ENCODE data around the gene ZSCAN2.
A peak's percentile ranks its signal among the peaks of the same experiment; 100 is the strongest.
"Not testable (repeated sequence)": the region's sequence is repeated elsewhere in the genome, so short reads cannot be mapped to it uniquely, and the experiment has no call there.

ZSCAN2 gene

DNA sequence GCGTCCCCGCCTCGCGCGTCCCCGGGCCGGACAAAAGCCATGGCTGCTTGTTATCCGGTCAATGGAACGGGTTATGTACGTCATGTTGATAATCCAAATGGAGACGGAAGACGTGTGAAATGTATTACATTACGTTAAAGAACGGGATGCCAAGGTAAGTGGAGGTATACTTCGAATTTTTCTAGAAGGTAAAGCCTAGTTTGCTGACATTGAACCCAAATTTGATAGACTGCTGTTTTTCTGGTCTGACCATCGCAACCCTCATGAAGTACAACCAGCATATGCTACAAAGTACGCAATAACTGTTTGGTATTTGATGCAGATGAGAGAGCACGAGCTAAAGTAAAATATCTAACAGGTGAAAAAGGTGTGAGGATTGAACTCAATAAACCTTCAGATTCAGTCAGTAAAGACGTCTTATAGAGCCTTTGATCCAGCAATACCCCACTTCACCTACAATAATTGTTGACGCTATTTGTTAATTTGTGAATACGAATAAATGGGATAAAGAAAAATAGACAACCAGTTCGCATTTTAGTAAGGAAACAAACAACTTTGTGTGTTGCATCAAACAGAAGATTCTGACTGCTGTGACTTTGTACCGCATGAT lies 33.5 kb downstream of the ZSCAN2 start:
- DNase-seq (ENCODE audit: extremely low read depth in 1 of 2, low read depth in 1 of 2): no peak

DNA sequence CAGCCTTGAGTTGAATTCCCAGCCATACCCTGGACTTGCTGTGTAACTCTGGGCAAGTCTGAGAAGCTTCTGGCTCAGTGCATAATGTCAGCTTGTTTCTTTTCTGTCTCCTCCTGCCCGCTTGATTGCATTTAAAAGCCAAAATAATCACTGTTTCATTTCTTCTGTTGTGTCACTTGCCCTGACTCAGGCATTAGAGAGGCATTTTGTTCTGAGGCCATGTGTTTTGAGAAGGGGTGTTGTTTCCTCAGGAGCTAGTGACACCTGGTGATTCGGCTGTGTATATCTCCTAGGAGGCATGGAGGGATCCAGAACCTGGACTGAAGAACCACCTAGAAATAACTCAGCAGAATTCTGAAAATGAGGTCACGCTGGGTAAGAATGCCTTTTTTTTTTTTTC lies 37.3 kb downstream of the ZSCAN2 start:
- DNase-seq (ENCODE audit: extremely low read depth in 1 of 2, low read depth in 1 of 2): no peak

DNA sequence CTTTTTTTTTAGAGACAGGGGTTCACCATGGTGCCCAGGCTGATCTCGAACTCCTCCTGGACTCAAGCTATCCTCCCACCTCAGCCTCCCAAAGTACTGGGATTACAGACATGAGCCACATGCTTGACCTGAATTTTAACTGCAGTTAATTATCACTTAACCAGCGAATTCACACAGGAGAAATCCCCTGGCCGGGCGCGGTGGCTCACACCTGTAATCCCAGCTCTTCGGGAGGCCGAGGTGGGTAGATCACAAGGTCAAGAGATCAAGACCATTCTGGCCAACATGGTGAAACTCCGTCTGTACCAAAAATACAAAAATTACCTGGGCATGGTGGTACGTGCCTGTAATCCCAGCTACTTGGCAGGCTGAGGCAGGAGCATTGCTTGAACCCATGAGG lies 41.1 kb downstream of the ZSCAN2 start:
- not testable (repeated sequence) for DNase-seq (ENCODE audit: extremely low read depth in 1 of 2, low read depth in 1 of 2)

DNA sequence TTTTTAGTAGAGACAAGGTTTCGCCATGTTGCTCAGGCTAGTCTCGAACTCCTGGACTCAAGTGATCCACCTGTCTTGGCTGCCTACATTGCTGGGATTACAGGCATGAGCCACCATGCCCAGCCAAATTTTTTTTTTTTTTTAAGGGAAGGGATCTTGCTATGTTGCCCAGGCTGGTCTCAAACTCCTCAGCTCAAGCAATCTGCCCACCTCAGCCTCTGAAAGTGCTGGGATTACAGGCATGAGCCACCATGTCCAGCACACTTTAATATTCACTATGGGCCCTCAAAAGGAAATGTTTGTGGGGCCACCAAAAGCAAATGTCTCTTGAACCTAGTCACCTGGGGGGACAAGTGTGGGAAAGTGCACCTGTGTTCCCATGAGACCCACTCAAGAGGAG lies 41.8 kb downstream of the ZSCAN2 start:
- not testable (repeated sequence) for DNase-seq (ENCODE audit: extremely low read depth in 1 of 2, low read depth in 1 of 2)

DNA sequence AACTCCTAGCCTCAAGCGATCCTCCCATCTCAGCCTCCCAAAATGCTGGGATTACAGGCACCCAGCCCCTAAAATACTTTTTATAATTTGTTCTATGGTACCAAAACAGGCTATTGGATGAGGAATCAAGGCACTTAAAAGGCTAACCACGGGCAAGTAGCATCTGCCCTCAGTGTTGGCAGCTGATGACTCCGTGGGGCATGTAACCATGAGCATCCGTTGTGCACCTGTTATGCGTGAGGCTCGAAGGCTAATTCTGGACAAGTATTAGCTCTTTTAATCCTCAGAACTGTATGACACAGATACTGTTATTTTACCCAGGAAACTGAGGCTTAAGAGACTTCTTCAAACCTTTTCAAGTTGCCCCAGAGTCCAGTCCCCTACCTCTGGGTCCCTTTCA lies 43.0 kb downstream of the ZSCAN2 start:
- no peak for DNase-seq (ENCODE audit: extremely low read depth in 1 of 2, low read depth in 1 of 2)

DNA sequence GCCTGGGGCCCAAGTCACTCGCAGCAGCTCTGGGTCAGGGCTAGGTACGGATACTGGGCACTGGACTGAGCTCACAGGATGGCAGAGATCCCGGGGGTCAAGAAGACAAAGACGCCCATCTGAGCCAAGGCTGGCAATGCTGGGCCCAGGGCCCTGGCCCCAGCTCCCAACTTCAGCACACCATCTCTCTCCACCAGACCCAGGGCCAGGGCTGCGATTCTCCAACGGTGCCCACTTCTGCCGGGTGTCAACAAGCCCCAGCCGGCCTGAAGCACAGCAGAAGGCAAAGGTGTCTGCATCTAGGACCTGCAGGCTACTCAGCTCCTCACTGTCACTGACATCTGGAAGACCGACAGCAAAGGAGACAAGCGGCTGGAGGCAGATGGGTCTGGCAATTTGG lies 44.7 kb downstream of the ZSCAN2 start:
- DNase-seq (ENCODE audit: extremely low read depth in 1 of 2, low read depth in 1 of 2): no peak

DNA sequence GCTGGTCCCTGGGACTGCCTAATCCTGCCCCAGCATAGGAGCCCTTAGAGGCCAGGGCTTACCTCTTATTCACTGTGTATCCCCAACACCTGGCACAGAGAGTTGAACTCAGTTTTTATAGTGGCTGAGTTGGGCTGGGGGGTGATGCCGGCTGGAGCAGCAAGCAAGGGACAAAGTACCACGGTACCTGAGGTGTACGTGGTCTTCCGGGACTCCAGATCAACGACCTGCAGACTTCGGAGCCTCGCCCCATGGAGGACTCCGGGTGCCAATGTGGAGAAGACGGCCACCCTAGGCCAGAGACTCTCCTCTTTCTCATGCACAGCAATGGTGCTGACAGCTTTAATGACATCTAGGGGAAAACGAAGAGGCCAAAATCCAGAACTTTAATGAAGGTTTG lies 45.2 kb downstream of the ZSCAN2 start:
- no peak for DNase-seq (ENCODE audit: extremely low read depth in 1 of 2, low read depth in 1 of 2)

DNA sequence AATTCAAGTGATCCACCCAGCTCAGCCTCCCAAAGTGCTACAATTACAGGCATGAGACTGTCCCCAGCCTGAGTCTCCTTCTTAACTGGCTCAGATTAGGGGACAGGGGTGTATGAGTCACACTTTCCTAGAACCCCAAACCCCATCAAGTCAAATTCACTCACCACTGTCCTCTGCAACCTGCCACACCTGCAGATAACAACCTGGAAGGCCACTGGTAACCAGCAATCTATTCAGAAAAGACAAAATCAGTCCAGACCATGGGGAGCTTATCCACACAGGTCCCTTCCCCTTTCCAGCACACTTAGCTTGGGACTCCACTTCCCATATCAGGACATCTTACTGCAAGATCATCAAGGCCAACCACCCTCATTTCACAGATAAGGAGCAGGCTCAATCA lies 46.9 kb downstream of the ZSCAN2 start:
- no peak for DNase-seq (ENCODE audit: extremely low read depth in 1 of 2, low read depth in 1 of 2)

DNA sequence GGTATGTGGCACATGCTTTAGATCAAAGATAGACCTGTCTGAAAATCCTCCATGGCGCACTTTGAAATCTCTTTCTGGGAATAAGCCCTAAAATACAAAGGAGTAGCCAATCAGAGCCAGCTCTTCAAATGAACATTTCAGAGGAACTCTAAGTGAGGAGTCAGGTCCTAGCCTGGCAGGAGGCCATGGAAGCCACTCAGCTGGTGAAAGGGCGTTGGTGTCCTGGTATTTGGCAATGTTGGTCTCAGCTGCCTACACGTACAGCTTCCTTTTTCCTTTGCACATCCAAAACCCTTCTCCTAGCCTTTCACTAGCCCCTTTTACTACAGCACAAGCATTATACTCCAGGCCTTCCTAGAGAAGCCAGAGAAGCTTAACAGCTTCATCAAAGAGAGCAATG lies 47.7 kb downstream of the ZSCAN2 start:
- DNase-seq (ENCODE audit: extremely low read depth in 1 of 2, low read depth in 1 of 2): no peak

DNA sequence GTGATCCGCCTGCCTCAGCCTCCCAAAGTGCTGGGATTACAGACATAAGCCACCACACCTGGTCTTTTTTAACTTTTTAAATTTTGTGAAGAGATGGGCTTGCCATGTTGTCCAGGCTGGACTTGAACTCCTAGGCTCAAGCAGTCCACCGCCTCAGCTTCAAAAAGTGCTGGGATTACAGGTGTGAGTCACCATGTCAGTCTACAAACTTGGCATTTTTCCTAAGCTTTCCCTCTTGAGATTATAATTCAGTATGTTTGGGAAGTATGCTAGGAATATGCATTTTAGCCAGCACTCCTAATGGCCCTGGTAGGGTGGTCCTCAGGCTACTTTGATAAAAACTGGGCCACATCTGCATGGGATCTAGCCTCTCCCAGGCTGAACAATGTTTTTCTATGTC lies 48.9 kb downstream of the ZSCAN2 start:
- no peak for DNase-seq (ENCODE audit: extremely low read depth in 1 of 2, low read depth in 1 of 2)

DNA sequence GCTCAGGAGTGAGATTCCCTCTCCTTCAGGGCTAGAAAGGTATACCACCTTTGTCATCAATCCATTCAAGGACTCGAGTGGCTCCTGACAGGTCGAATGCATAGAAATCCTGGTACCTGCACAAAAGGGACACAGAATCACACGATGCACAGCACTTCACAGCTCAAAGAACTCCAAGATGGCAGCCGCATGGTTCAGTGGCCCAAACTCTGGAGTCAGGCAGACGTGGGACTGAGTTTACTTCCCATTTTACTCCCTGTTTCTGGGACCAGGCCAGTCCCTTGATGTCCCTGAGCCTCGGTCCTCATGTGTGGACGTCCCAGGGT lies 52.7 kb downstream of the ZSCAN2 start:
- no peak for DNase-seq (ENCODE audit: extremely low read depth in 1 of 2, low read depth in 1 of 2)

DNA sequence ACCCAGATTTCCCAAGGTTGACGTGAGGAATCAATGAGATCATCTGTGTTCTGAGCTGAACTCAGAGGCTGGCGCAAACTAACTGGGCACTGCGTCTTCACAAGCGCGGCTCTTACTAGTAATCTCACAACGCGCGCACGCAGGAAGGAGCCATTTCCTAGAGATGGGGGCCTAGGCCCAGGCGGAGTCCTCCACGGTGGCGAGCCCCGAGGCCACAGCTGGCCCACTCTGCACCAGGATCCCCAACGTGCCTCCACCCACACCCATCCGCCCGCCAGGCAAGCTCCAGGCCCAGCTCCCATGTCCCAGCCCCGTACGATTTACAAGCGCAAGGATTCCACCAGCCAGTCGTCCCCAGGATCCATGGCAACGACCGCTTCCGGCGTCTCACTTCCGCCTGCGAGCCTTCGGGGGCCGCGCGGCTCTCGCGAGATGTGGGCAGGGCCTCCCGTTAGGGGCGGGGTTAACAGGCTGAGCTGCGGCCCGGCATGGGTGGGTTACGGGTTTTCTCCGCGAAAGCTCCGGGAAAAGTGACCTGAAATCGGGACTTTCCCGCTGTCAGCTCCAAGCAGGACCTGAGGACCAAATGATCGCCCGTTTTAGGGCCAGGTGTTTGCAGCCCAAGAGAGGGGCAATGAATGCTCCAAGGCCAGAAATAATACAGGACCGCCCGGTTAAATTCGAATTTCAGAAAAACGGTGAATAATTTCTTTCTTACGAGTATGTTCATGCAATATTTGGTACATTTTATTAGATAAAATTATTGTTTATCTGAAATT lies 53.3 kb downstream of the ZSCAN2 start, which contains the start of gene WDR73:
WDR73 (minus strand) TSS at position 374 of the 779 bp plus-strand sequence; CDS start at position 365, 9 bp downstream.
- DNase-seq (ENCODE audit: extremely low read depth in 1 of 2, low read depth in 1 of 2): peak; percentile 92 to 94

DNA sequence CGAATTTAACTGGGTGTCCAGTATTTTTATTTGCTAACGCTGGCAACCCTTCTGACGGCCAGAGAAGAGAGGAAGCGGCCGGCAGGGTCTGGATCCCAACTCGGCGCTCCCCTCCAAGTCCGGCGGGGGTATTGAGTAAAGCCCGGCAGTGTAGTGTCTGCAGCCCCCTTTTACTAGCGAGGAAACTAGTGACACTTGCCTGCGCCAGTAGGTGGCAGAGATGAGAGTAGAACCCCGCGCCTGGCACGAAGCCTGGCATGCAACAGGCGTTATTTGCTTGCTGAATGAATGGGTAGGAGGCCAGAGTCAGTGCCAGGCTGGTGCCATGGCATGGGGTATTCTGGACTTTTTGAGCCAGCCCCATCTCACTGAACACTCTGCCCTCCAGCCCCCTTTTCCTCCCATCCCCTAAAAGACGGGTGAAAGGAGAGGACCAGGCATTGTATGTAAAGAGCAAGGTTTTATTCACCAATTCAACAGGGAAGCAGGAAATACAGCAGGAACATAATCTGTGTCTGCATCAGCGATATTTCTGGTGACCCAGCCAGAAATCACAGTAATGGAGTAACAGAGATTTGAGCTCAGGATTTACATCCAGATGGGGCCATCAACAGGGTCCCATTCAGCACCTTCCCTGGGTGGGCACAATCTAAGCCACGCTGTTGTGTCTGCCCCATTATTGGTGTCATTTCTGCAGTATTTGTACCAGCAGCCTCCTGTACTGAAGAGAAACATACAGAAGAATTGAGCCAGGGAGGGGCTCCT lies 54.1 kb downstream of the ZSCAN2 start:
- DNase-seq (ENCODE audit: extremely low read depth in 1 of 2, low read depth in 1 of 2): peak; percentile 40 to 66

DNA sequence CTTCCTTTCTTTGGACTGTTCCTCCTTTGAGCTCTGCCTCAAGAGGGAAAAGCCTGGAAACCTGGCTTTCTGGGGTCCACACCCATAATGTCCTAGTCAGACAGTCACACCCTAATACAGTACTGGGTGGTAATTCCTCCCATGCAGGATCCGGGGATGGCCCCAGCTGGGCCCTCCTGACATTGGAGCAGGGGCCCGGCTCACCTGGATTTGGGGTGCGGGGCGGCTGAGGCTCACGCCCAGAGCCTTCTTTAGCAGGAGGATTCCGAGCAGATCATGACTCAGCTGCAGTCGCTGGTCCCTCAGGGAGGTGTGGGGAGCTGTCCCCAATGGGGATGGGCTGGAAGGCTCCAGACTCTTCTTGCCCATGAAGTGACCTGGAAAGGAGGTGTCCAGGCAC lies 56.2 kb downstream of the ZSCAN2 start:
- DNase-seq (ENCODE audit: extremely low read depth in 1 of 2, low read depth in 1 of 2): no peak

DNA sequence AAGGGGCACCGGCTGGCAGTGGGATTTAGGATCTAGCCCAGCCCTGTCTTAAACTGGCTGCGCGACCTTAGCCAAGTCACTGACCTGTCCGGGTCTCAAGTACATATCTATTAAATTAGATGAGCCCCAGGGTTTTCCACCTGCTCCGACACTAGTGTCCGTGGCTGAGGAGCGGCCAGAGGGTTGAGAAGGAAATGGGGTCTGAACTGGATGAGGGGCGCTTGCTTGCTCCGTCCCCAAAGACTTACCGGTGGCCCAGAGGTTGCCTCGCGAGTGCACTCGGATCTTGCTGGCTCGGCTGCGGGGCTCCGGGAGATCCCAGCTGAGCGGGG lies 56.9 kb downstream of the ZSCAN2 start:
- DNase-seq (ENCODE audit: extremely low read depth in 1 of 2, low read depth in 1 of 2): no peak

DNA sequence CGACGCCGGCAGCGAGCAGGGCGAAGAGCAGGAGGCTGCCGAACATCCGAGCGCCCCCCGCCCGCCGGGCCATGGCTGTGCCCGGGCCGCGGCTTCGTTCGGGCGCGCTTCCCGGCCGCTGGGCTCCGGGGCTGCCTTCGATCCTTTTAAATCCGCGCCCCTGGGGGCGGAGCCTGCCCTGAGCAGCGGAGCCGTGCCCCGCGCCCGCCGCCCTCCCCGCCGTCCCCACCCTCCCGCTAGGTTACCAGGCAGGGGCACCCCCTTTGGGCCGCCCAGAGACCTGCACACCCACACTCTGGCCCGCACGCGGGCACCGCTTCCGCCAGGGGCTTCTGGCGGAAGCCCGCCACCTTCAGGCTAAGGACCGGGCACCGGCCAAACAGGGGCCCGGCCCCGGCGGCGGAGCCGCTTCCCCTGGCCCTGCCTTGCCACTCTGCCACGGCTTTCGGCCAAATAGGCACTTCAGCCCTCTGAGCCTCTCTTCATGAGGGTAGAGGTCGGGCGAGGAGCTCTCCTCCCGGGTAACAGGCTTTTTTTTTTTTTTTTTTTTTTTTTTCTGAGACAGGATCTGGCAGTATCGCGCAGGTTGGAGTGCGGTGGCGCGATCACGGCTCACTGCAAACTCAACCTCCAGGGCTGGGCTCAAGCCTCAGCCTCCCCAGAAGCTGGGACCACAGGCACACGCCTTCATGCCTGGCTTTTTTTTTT lies 57.4 kb downstream of the ZSCAN2 start, which contains the start of gene NMB:
NMB (minus strand) TSS at position 120 of the 708 bp plus-strand sequence; CDS start at position 73, 47 bp downstream.
- peak; percentile 71 to 72 for DNase-seq (ENCODE audit: extremely low read depth in 1 of 2, low read depth in 1 of 2)

DNA sequence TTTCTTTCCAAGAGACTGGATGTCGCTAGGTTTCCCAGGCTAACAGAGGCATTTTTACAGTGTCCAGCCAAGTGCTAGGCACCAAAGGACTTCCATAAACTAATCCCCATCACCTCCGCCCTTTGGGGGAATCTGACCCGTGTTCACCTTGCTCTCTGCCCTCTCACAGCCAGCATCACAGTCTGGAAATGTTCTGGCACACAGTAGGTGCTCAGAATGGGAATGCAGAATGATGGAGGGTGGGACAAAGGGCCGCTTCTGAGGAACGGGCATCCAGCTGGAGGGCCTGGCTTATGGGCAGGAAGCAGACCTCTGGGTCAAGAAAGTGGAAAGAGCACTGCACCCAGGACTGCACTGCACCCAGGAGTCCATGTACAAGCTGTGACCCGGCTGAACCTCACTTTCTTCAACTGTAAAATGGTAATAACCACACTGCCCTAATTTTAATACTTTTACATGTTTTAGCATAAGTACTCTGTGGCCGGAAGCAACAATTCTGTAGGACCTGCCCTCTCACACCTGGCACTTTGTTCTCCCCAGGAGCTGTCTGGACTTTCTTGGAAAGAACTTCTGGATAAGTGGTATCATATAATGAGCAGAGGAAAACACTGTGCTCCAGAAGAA lies 58.1 kb downstream of the ZSCAN2 start:
- no peak for DNase-seq (ENCODE audit: extremely low read depth in 1 of 2, low read depth in 1 of 2)

DNA sequence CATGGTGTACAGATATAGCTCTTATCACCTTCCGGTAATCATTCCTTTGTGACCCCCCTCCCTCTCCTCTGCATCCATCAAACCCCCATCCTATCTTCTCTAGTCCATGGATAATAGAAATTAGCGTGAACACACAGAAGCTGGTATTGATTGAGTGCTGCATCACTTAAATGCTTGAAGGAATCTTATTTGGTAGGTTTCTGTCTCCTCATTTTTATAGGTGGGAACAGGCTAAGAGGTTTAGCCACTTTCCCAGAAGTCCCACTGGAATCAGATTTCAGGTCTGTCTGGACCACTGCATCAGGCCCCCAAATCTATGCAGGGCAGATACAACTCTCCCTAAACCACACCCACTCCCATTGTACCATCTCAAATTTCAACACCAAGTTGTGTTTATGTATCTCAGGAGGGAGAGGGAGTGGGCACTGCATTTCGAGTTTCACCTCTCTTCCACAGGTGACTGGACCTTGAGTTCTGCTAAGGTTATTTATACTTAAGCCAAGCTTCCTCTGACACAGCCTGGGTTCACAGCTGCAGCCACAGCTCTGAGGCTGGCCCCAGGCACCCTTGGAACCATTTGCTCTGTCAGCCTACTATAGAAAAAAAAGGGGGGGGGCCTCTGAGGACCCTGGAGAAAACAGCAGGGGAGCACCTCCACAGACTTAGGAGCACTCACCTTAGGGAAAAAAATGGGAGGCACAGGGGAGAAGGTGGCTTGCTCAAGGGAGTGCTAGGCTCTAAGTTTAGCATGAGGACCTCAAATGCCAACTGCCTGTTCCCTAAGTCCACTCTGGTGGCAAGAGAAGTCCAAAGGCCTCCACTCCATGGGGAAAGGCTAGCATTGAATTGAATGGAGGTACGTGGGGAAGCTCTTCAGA lies 59.3 kb downstream of the ZSCAN2 start:
- no peak for DNase-seq (ENCODE audit: extremely low read depth in 1 of 2, low read depth in 1 of 2)

DNA sequence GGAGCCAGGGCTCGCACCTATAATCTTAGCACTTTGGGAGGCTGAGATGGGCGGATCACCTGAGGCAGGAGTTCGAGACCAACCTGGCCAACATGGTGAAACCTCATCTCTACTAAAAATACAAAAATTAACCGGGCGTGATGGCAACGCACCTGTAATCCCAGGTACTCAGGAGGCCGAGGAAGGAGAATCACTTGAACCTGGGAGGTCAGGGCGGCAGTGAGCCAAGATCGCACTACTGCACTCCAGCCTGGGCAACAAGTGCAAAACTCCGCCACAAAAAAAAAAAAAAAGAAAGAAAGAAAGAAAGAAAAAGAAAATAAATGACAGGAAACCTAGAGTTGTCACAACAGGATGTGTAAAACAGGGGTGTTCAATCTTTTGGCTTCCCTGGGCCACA lies 60.2 kb downstream of the ZSCAN2 start:
- DNase-seq (ENCODE audit: extremely low read depth in 1 of 2, low read depth in 1 of 2): no peak

DNA sequence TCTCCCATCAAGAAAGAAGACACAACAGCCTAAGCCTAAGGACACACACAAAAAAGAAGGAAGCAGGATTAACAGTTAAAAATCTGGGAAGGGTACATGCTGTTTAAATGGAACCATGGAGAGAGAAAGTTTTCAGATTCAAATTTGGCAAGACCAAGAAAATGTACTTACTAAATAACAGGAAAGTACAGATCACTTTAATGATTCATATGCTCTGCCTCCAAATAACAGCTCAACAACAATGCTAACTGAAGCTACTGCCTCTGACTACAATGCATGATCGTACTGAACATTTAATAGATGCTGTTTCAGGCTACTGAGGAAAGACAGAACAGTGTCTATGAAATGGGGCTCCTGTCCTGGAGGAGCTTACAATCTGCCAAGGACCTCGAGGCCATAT lies 65.6 kb downstream of the ZSCAN2 start:
- no peak for DNase-seq (ENCODE audit: extremely low read depth in 1 of 2, low read depth in 1 of 2)

Measured in stimulated activated CD8-positive, alpha-beta memory T cell treated with anti-CD3 and anti-CD28 coated beads, Interleukin-7, amount 100 ng/mL, for 48 hours (primary cell).